ENCODE measurements around the gene EDARADD. TPM values are rescaled to one million over a fixed set of nuclear protein-coding genes. Genes with fewer than 3 reads are reported as not detected.

EDARADD gene
- total RNA-seq, 1 experiment from 2014 or later, result 35.4 TPM

DNA sequence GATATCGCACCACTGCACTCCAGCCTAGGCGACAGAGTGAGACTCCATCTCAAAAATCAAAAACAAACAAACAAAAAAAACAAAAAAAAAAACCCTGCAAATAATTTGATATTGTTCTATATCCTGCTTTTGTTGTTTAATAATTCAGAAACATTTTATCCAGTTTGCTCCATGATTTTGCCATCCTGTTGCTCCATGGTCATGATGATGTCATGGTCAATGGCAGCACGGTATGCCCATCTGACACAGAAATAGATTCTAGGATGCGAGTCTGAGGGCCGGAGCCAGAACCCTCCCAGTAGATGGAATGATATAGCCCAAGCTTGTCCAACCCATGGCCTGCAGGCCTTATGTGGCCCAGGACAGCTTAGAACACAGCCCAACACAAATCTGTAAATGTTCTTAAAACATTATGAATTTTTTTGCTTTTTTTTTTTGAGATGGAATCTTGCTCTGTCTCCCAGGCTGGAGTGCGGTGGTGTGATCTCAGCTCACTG is 39.8 kb downstream of the EDARADD start:
- POLR2A ChIA-PET, result interaction anchor here (0.7 kb wide), 1 partner anchor 185 kb away, joined by 3 read pairs; no protein-coding TSS in a partner anchor
- intact Hi-C loops (cut with micrococcal nuclease; ENCODE audit: unreplicated experiment), result no loop called here

DNA sequence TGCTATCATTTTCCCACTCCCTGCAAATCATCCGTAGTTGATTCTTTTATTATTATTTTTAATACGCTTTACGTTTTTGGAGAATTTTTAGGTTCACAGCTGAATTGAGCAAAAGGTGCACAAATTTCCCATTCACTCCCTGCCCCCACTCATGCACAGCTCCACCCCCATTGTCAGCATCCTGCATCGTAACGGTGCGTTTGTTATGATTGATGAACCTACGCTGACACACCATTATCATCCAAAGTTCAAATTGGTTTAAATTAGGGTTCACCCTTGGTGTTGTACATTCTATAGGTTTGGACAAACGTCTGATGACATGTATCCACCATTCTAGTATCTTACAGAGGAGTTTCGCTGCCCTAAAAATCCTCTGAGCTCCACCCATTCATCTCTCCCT is 44.5 kb downstream of the EDARADD start:
- H3K4me1 ChIP-seq (ENCODE audit: control insufficient read depth, insufficient read depth, low read length), result no peaks in the 10 kb centered on the region
- H3K27ac ChIP-seq (ENCODE audit: low read length), result no peak overlapping the region
- DNase-seq (ENCODE audit: low read depth, low spot score) (no peak), ATAC-seq (no peak)
- no peak overlapping the region for H3K4me3 ChIP-seq (ENCODE audit: low read depth in 2 of 2, low read length in 2 of 2)
- BruUV-seq (replicated peaks), result no TSS peak
- CTCF ChIA-PET, result no interaction called here
- TF ChIP-seq TCF7L2 (IDR thresholded peaks at IDR 0.05; ENCODE audit: low read depth, low read length) (no peak), SIN3A (IDR thresholded peaks at IDR 0.05; ENCODE audit: borderline replicate concordance, insufficient read depth, low read depth, low read length) (no peak), POLR2AphosphoS5 (IDR thresholded peaks at IDR 0.05; ENCODE audit: low read depth, low read length) (no peak)
- TF ChIP-seq, protein P1, sequence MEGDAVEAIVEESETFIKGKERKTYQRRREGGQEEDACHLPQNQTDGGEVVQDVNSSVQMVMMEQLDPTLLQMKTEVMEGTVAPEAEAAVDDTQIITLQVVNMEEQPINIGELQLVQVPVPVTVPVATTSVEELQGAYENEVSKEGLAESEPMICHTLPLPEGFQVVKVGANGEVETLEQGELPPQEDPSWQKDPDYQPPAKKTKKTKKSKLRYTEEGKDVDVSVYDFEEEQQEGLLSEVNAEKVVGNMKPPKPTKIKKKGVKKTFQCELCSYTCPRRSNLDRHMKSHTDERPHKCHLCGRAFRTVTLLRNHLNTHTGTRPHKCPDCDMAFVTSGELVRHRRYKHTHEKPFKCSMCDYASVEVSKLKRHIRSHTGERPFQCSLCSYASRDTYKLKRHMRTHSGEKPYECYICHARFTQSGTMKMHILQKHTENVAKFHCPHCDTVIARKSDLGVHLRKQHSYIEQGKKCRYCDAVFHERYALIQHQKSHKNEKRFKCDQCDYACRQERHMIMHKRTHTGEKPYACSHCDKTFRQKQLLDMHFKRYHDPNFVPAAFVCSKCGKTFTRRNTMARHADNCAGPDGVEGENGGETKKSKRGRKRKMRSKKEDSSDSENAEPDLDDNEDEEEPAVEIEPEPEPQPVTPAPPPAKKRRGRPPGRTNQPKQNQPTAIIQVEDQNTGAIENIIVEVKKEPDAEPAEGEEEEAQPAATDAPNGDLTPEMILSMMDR (IDR thresholded peaks at IDR 0.05), result no peak
- TF ChIP-seq, protein P2, sequence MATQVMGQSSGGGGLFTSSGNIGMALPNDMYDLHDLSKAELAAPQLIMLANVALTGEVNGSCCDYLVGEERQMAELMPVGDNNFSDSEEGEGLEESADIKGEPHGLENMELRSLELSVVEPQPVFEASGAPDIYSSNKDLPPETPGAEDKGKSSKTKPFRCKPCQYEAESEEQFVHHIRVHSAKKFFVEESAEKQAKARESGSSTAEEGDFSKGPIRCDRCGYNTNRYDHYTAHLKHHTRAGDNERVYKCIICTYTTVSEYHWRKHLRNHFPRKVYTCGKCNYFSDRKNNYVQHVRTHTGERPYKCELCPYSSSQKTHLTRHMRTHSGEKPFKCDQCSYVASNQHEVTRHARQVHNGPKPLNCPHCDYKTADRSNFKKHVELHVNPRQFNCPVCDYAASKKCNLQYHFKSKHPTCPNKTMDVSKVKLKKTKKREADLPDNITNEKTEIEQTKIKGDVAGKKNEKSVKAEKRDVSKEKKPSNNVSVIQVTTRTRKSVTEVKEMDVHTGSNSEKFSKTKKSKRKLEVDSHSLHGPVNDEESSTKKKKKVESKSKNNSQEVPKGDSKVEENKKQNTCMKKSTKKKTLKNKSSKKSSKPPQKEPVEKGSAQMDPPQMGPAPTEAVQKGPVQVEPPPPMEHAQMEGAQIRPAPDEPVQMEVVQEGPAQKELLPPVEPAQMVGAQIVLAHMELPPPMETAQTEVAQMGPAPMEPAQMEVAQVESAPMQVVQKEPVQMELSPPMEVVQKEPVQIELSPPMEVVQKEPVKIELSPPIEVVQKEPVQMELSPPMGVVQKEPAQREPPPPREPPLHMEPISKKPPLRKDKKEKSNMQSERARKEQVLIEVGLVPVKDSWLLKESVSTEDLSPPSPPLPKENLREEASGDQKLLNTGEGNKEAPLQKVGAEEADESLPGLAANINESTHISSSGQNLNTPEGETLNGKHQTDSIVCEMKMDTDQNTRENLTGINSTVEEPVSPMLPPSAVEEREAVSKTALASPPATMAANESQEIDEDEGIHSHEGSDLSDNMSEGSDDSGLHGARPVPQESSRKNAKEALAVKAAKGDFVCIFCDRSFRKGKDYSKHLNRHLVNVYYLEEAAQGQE (IDR thresholded peaks at IDR 0.05; ENCODE audit: insufficient read depth in 1 of 2, low read depth in 2 of 2, low read length in 1 of 2), result no peak
- intact Hi-C loops (cut with micrococcal nuclease; ENCODE audit: unreplicated experiment) (no loop called here), in situ Hi-C loops (cut with HindIII; ENCODE audit: low pct_unique_long_range_greater_than_20kb, low sequenced_read_pairs) (no loop called here)
- peaks cover 3% of the 10 kb centered on the region; the same call in 1 of the 2 replicates for H3K36me3 ChIP-seq (ENCODE audit: control insufficient read depth, insufficient read depth, low read length)
- POLR2A ChIA-PET, result interaction anchor here (0.7 kb wide), 1 partner anchor 34 kb away, joined by 3 read pairs; no protein-coding TSS in a partner anchor
- no peaks in the 10 kb centered on the region for H3K27me3 ChIP-seq (ENCODE audit: control insufficient read depth, insufficient read depth, low read length)
- H3K9me3 ChIP-seq (ENCODE audit: control insufficient read depth, insufficient read depth, low read depth, low read length), result no peaks in the 10 kb centered on the region

More for the DNA sequence above, 39.8 kb downstream of the EDARADD start:
- CTCF ChIA-PET, result no interaction called here
- no peaks in the 10 kb centered on the region for H3K4me1 ChIP-seq (ENCODE audit: control insufficient read depth, insufficient read depth, low read length)
- in situ Hi-C loops (cut with HindIII; ENCODE audit: low pct_unique_long_range_greater_than_20kb, low sequenced_read_pairs), result no loop called here
- TF ChIP-seq, protein P1 (IDR thresholded peaks at IDR 0.05), result no peak
- TF ChIP-seq, protein P2 (IDR thresholded peaks at IDR 0.05; ENCODE audit: insufficient read depth in 1 of 2, low read depth in 2 of 2, low read length in 1 of 2), result no peak
- no peak for TF ChIP-seq POLR2AphosphoS5 (IDR thresholded peaks at IDR 0.05; ENCODE audit: low read depth, low read length)
- H3K36me3 ChIP-seq (ENCODE audit: control insufficient read depth, insufficient read depth, low read length), result peaks cover 8% of the 10 kb centered on the region
- H3K27me3 ChIP-seq (ENCODE audit: control insufficient read depth, insufficient read depth, low read length), result no peaks in the 10 kb centered on the region
- ATAC-seq (no peak), DNase-seq (ENCODE audit: low read depth, low spot score) (no peak)
- no peak overlapping the region for H3K27ac ChIP-seq (ENCODE audit: low read length)
- no peak overlapping the region for H3K4me3 ChIP-seq (ENCODE audit: low read depth in 2 of 2, low read length in 2 of 2)
- BruUV-seq (replicated peaks), result no TSS peak
- no peaks in the 10 kb centered on the region for H3K9me3 ChIP-seq (ENCODE audit: control insufficient read depth, insufficient read depth, low read depth, low read length)
